HEK293 (cell line): ENCODE measurements around the gene ACSBG1.

ENCODE experiments used
- CTCF ChIA-PET: fragments of 350-600 bp; formaldehyde crosslinking; extraction: SDS; loops from one replicate; lab custom pipeline; 2021; ENCODE audit warnings: antibody characterized with exemption; lab: Yijun Ruan, JAX
- POLR2A ChIA-PET: fragments of 300-600 bp; formaldehyde crosslinking; extraction: SDS; loops from one replicate; lab custom pipeline; 2020; ENCODE audit warnings: antibody characterized with exemption, inconsistent platforms; lab: Yijun Ruan, JAX
- H3K27ac ChIP-seq: fragments of 200-500 bp; sonication (Bioruptor generic); 2 replicates; pipeline ENCODE4 v1.5.1; 2014; ENCODE audit warnings: low read depth, low read length, control low read depth, inconsistent platforms; ENCODE audit errors: extremely low read depth
- H3K36me3 ChIP-seq, 2 experiments: fragments of 200-500 bp in 1 of 2; sonication (Bioruptor generic) in 1 of 2; 1 replicate in 1 of 2; 2 replicates in 1 of 2; pipeline ENCODE4 v1.5.1; 2014 to 2017; ENCODE audit warnings: inconsistent platforms in 2 of 2, low read length in 2 of 2; ENCODE audit not compliant: control insufficient read depth in 2 of 2, insufficient read depth in 1 of 2
- H3K4me1 ChIP-seq: fragments of 200-500 bp; sonication (Bioruptor generic); 2 replicates; pipeline ENCODE4 v1.5.1; 2014; ENCODE audit warnings: mild to moderate bottlenecking, low read length, inconsistent platforms; ENCODE audit not compliant: control insufficient read depth, insufficient read depth
- H3K4me3 ChIP-seq: 2 replicates; pipeline ENCODE4 v1.5.1; 2011; ENCODE audit warnings: low read depth, mild to moderate bottlenecking, control low read depth, low read length, moderate library complexity
- H3K9me3 ChIP-seq: fragments of 200-500 bp; sonication (Bioruptor generic); 2 replicates; pipeline ENCODE4 v1.5.1; 2014; ENCODE audit warnings: low read depth, low read length, inconsistent platforms; ENCODE audit not compliant: control insufficient read depth, insufficient read depth
- EGR2 ChIP-seq: fragments of 450-650 bp; formaldehyde crosslinking; IDR thresholded peaks from 2 replicates; pipeline ENCODE4 v1.5.1; 2016; ENCODE audit warnings: low read depth, missing biosample characterization, missing genetic modification characterization
- KLF16 ChIP-seq: fragments of 450-650 bp; formaldehyde crosslinking; IDR thresholded peaks from 2 replicates; pipeline ENCODE4 v1.5.1; 2017; ENCODE audit warnings: missing biosample characterization, missing genetic modification characterization
- PRDM1 ChIP-seq: fragments of 450-650 bp; formaldehyde crosslinking; IDR thresholded peaks from 2 replicates; pipeline ENCODE4; 2016; ENCODE audit warnings: missing biosample characterization, missing genetic modification characterization
- TRIM28 ChIP-seq: IDR thresholded peaks from 2 replicates; pipeline ENCODE4 v1.6.1; 2011; ENCODE audit warnings: low read length, control low read depth, borderline replicate concordance
- ZBTB17 ChIP-seq: fragments of 450-650 bp; formaldehyde crosslinking; IDR thresholded peaks from 2 replicates; pipeline ENCODE4 v1.5.1; 2016; ENCODE audit warnings: missing biosample characterization, missing genetic modification characterization
- ZBTB48 ChIP-seq: fragments of 450-650 bp; formaldehyde crosslinking; IDR thresholded peaks from 2 replicates; pipeline ENCODE4 v1.5.1; 2016; ENCODE audit warnings: missing biosample characterization, missing genetic modification characterization
- ZBTB6 ChIP-seq: fragments of 450-650 bp; formaldehyde crosslinking; IDR thresholded peaks from 2 replicates; pipeline ENCODE4 v1.5.1; 2017; ENCODE audit warnings: missing biosample characterization, missing genetic modification characterization
- ZFHX2 ChIP-seq: fragments of 450-650 bp; formaldehyde crosslinking; conservative IDR thresholded peaks from 2 replicates; pipeline ENCODE4 v1.5.1; 2016; ENCODE audit warnings: missing biosample characterization, missing genetic modification characterization
- ZFP41 ChIP-seq: fragments of 450-650 bp; formaldehyde crosslinking; IDR thresholded peaks from 2 replicates; pipeline ENCODE4 v1.5.1; 2016; ENCODE audit warnings: missing biosample characterization, missing genetic modification characterization, borderline replicate concordance
- ZNF10 ChIP-seq: fragments of 450-650 bp; formaldehyde crosslinking; IDR thresholded peaks from 2 replicates; pipeline ENCODE4 v1.5.1; 2017; ENCODE audit warnings: missing biosample characterization, missing genetic modification characterization
- ZNF302 ChIP-seq: fragments of 450-650 bp; formaldehyde crosslinking; IDR thresholded peaks from 2 replicates; pipeline ENCODE4 v1.5.1; 2016; ENCODE audit warnings: missing biosample characterization, missing genetic modification characterization, low read depth
- ZNF404 ChIP-seq: fragments of 450-650 bp; formaldehyde crosslinking; IDR thresholded peaks from 2 replicates; pipeline ENCODE4 v1.5.1; 2017; ENCODE audit warnings: missing biosample characterization, missing genetic modification characterization
- ZNF48 ChIP-seq: fragments of 450-650 bp; formaldehyde crosslinking; IDR thresholded peaks from 2 replicates; pipeline ENCODE4 v1.5.1; 2016; ENCODE audit warnings: missing biosample characterization, missing genetic modification characterization
- ZNF654 ChIP-seq: fragments of 450-650 bp; formaldehyde crosslinking; IDR thresholded peaks from 2 replicates; pipeline ENCODE4 v1.5.1; 2016; ENCODE audit warnings: low read depth, missing biosample characterization, missing genetic modification characterization
- ZNF777 ChIP-seq: fragments of 450-650 bp; formaldehyde crosslinking; IDR thresholded peaks from 2 replicates; pipeline ENCODE4 v1.5.1; 2017; ENCODE audit warnings: missing biosample characterization, missing genetic modification characterization, borderline replicate concordance
- ZSCAN30 ChIP-seq: fragments of 450-650 bp; IDR thresholded peaks from 2 replicates; pipeline ENCODE4 v1.5.1; 2018; ENCODE audit warnings: missing biosample characterization, mild to moderate bottlenecking, missing genetic modification characterization, moderate library complexity
- TF ChIP-seq, protein P1 (sequence below): fragments of 450-650 bp; formaldehyde crosslinking; IDR thresholded peaks from 2 replicates; pipeline ENCODE4 v1.5.1; 2016; ENCODE audit warnings: missing biosample characterization, missing genetic modification characterization

ACSBG1 gene

DNA sequence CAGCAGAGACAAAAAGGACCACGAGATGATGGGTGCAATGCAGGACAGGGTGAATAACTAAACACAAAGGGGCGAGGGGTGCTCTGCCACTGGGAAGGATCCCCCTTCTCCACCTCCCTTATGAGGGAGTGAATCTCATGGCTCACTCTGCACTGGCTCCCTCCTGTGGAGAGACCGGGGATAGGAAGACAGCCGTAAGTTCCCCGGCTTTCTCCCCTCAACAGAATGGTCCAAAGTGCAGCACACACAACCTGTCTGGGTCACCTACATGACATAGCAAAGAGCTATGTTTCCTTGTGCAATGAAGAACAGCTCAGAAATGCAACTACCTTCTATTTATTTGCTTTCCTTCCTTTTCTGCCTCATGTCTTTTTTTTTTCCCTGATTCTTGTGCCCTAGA is 7.8 kb upstream of the ACSBG1 start:
- Histone ChIP-seq H3K4me1 (no peaks in the 10 kb centered on the region), H3K4me3 (no peak overlapping the region), H3K27ac (no peak overlapping the region)
- no peak for TF ChIP-seq ZFP41 (tag by site-specific recombination)
- no peak for TF ChIP-seq ZNF777 (tag by site-specific recombination)
- TF ChIP-seq KLF16, result no peak
- no peak for TF ChIP-seq ZNF302
- TF ChIP-seq PRDM1 (tag by site-specific recombination), result no peak
- TF ChIP-seq ZNF10 (tag by site-specific recombination), result no peak
- TF ChIP-seq, all 188 proteins: peak for 0
- POLR2A ChIA-PET, result interaction anchor here (0.7 to 1.1 kb wide), 2 partner anchors 57 to 548 kb away, joined by 3 to 6 read pairs; partner anchors contain the start of gene SKIC8
- Histone ChIP-seq H3K36me3 (no peaks in the 10 kb centered on the region), H3K9me3 (no peaks in the 10 kb centered on the region)
- CTCF ChIA-PET, result interaction anchor here (0.6 to 10.5 kb wide), 39 partner anchors 8 to 449 kb away, joined by 3 to 234 read pairs (median 5); partner anchors contain the start of genes ACSBG1 and CIB2

- Histone ChIP-seq H3K27ac (no peak overlapping the region), H3K9me3 (no peaks in the 10 kb centered on the region), H3K36me3 (no peaks in the 10 kb centered on the region), H3K4me1 (no peaks in the 10 kb centered on the region), H3K4me3 (no peak overlapping the region)
- TF ChIP-seq TRIM28, result no peak
- peak; percentile 85 for TF ChIP-seq ZNF654 (tag by site-specific recombination)
- 0 out of 2 replicates have a peak, but pooled peaks have one; percentile 29 for TF ChIP-seq ZBTB17 (tag by site-specific recombination)
- TF ChIP-seq ZSCAN30, result 0 out of 2 replicates have a peak, but pooled peaks have one; percentile 33
- peak; percentile 49 for TF ChIP-seq EGR2 (tag by site-specific recombination)
- TF ChIP-seq ZNF404, result no peak
- TF ChIP-seq, protein P1, sequence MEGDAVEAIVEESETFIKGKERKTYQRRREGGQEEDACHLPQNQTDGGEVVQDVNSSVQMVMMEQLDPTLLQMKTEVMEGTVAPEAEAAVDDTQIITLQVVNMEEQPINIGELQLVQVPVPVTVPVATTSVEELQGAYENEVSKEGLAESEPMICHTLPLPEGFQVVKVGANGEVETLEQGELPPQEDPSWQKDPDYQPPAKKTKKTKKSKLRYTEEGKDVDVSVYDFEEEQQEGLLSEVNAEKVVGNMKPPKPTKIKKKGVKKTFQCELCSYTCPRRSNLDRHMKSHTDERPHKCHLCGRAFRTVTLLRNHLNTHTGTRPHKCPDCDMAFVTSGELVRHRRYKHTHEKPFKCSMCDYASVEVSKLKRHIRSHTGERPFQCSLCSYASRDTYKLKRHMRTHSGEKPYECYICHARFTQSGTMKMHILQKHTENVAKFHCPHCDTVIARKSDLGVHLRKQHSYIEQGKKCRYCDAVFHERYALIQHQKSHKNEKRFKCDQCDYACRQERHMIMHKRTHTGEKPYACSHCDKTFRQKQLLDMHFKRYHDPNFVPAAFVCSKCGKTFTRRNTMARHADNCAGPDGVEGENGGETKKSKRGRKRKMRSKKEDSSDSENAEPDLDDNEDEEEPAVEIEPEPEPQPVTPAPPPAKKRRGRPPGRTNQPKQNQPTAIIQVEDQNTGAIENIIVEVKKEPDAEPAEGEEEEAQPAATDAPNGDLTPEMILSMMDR (tag by site-specific recombination), result peak; percentile 86
- CTCF ChIA-PET, result interaction anchor here (0.6 to 10.5 kb wide), 73 partner anchors 9 to 1706 kb away, joined by 3 to 234 read pairs (median 5); partner anchors contain the start of genes CIB2 and IDH3A
- POLR2A ChIA-PET, result interaction anchor here (0.7 kb wide), 1 partner anchor 1751 kb away, joined by 3 read pairs; no protein-coding TSS in a partner anchor
Observed at GRCh38 chr15:78241017-78241416, 6.7 kb upstream of the ACSBG1 start.

GRCh38 chr15:78239811-78240210 is 5.4 kb upstream of the ACSBG1 start:
- ChIA-PET POLR2A (no interaction called here), CTCF (interaction anchor here (0.6 to 10.5 kb wide), 50 partner anchors 8 to 1100 kb away, joined by 3 to 234 read pairs (median 8); partner anchors contain the start of genes CIB2, IDH3A and SKIC8)
- no peaks in the 10 kb centered on the region for H3K4me1 ChIP-seq
- no peak overlapping the region for H3K4me3 ChIP-seq
- no peak overlapping the region for H3K27ac ChIP-seq
- no peaks in the 10 kb centered on the region for H3K9me3 ChIP-seq
- H3K36me3 ChIP-seq, result no peaks in the 10 kb centered on the region
- TF ChIP-seq ZBTB48 (tag by site-specific recombination) (no peak), ZBTB6 (no peak), ZNF48 (tag by site-specific recombination) (no peak), ZFHX2 (tag by site-specific recombination) (no peak)
